NT2/D1 (cell line): ENCODE data around the gene GCGR.

Experiments used
- YY1 ChIP-seq: IDR thresholded peaks from 2 replicates; pipeline ENCODE4 v1.6.1; 2011; ENCODE audit not compliant: insufficient read length, insufficient read depth
- ZNF274 ChIP-seq: IDR thresholded peaks from 2 replicates; pipeline ENCODE4 v1.6.1; 2011; ENCODE audit warnings: mild to moderate bottlenecking, low read depth, low read length

- TF ChIP-seq YY1 (no peak), ZNF274 (no peak)
Observed at GRCh38 chr17:81802856-81803643, 900 bp upstream of the GCGR start.
